Smooth muscle cell (in vitro differentiated cells): ENCODE results near the gene GRIP2. TPM values are rescaled to one million over a fixed set of nuclear protein-coding genes. Genes with fewer than 3 reads are reported as not detected.

Experiments
- DNase-seq: peaks from one replicate; lab custom pipeline; 2025; ENCODE audit not compliant: unreplicated experiment; lab: John Stamatoyannopoulos, UW
- H2AFZ ChIP-seq: fragments of 200-600 bp; sonication (generic); 2 replicates; pipeline ENCODE4 v1.6.0; 2016; ENCODE audit warnings: antibody characterized with exemption, low read depth, mild to moderate bottlenecking
- H3F3A ChIP-seq: fragments of 200-600 bp; sonication (generic); 2 replicates; pipeline ENCODE4 v1.6.0; 2017; ENCODE audit warnings: antibody characterized with exemption, low read depth
- H3K27ac ChIP-seq: fragments of 200-600 bp; sonication (generic); 2 replicates; pipeline ENCODE4 v1.5.1; 2016; ENCODE audit warnings: low read depth, mild to moderate bottlenecking
- H3K27me3 ChIP-seq: fragments of 200-600 bp; sonication (generic); 2 replicates; pipeline ENCODE4 v1.6.1; 2016; ENCODE audit warnings: low read depth, mild to moderate bottlenecking
- H3K36me3 ChIP-seq: fragments of 200-600 bp; sonication (generic); 2 replicates; pipeline ENCODE4 v1.5.1; 2016; ENCODE audit warnings: low read depth
- H3K4me1 ChIP-seq: fragments of 200-600 bp; sonication (generic); 2 replicates; pipeline ENCODE4 v1.5.1; 2016; ENCODE audit warnings: low read depth
- H3K4me2 ChIP-seq: fragments of 200-600 bp; sonication (generic); 2 replicates; pipeline ENCODE4 v1.6.0; 2016; ENCODE audit warnings: mild to moderate bottlenecking
- H3K4me3 ChIP-seq: fragments of 200-600 bp; sonication (generic); 2 replicates; pipeline ENCODE4 v1.5.1; 2016; ENCODE audit warnings: mild to moderate bottlenecking
- H3K79me2 ChIP-seq: fragments of 200-600 bp; sonication (generic); 2 replicates; pipeline ENCODE4 v1.6.0; 2016; ENCODE audit warnings: low read depth, mild to moderate bottlenecking
- H3K9ac ChIP-seq: fragments of 200-600 bp; sonication (generic); 2 replicates; pipeline ENCODE4 v1.6.0; 2016; ENCODE audit warnings: low read depth
- H3K9me3 ChIP-seq: fragments of 200-600 bp; sonication (generic); replicated peaks from 2 replicates; pipeline ENCODE4 v1.5.1; 2016; ENCODE audit warnings: low read depth
- H4K20me1 ChIP-seq: fragments of 200-600 bp; sonication (generic); 2 replicates; pipeline ENCODE4 v1.6.0; 2016; ENCODE audit warnings: low read depth
- CTCF ChIP-seq: fragments of 200-600 bp; sonication (generic); IDR thresholded peaks from 2 replicates; pipeline ENCODE4 v1.5.1; 2017; ENCODE audit warnings: borderline replicate concordance, mild to moderate bottlenecking, antibody characterized with exemption; ENCODE audit not compliant: insufficient read depth, poor library complexity, severe bottlenecking
- WGBS: methylation state at CpG from one replicate; pipeline ENCODE4 v1.1.7; 2016; ENCODE audit warnings: low lambda C conversion rate; 5-methylcytosine and 5-hydroxymethylcytosine counted together
- polyA plus RNA-seq: library from polyadenylated mRNA; unstranded; fragments of >200 nt; fragmentation: Nextera tagmentation; extraction: Ambion mirVana; gene quantifications from 2 replicates; pipeline ENCODE4 v1.2.1, GENCODE V29; 2016
- total RNA-seq: library from RNA; depleted of rRNA; stranded (reverse); fragments of >200 nt; gene quantifications from 2 replicates; pipeline ENCODE4 v1.2.3, GENCODE V29; 2014

GRIP2 gene
- total and polyA plus RNA-seq, 2 experiments from 2014 or later, result 2.0 to 6.5 TPM

GRCh38 chr3:14478956-14479550 is 61.1 kb downstream of the GRIP2 start:
- TF ChIP-seq CTCF, result no peak
- Histone ChIP-seq H3K27ac (no peak overlapping the region), H3K4me2 (no peak overlapping the region), H3K9me3 (no peaks in the 10 kb centered on the region), H3K4me3 (no peak overlapping the region), H3K4me1 (no peaks in the 10 kb centered on the region), H3F3A (no peaks in the 10 kb centered on the region), H3K27me3 (no peaks in the 10 kb centered on the region), H3K9ac (no peak overlapping the region), H3K79me2 (no peaks in the 10 kb centered on the region), H4K20me1 (no peaks in the 10 kb centered on the region), H3K36me3 (no peaks in the 10 kb centered on the region), H2AFZ (no peak overlapping the region)
- no peak for DNase-seq
- WGBS, result 98% methylated on average over 8 of the region's 8 CpGs

- DNase-seq, result no peak
- Histone ChIP-seq H3K9ac (no peak overlapping the region), H4K20me1 (no peaks in the 10 kb centered on the region), H3K4me3 (no peak overlapping the region), H3K79me2 (no peaks in the 10 kb centered on the region), H3K4me1 (peaks cover 3% of the 10 kb centered on the region), H3K4me2 (no peak overlapping the region), H3K27me3 (no peaks in the 10 kb centered on the region), H3K9me3 (no peaks in the 10 kb centered on the region), H2AFZ (no peak overlapping the region), H3F3A (no peaks in the 10 kb centered on the region), H3K27ac (no peak overlapping the region), H3K36me3 (no peaks in the 10 kb centered on the region)
- no peak for TF ChIP-seq CTCF
- WGBS, result 95% methylated on average over 11 of the region's 11 CpGs
These were observed 62.7 kb downstream of the GRIP2 start for GRCh38 chr3:14477311-14477935.

GRCh38 chr3:14476583-14477265 is 63.4 kb downstream of the GRIP2 start:
- H3F3A ChIP-seq, result peaks cover 5% of the 10 kb centered on the region
- no peak for TF ChIP-seq CTCF
- no peaks in the 10 kb centered on the region for H3K9me3 ChIP-seq
- H3K27me3 ChIP-seq, result no peaks in the 10 kb centered on the region
- no peak overlapping the region for H3K4me2 ChIP-seq
- H3K4me3 ChIP-seq, result no peak overlapping the region
- no peak for DNase-seq
- no peak overlapping the region for H2AFZ ChIP-seq
- no peaks in the 10 kb centered on the region for H3K36me3 ChIP-seq
- 95% methylated on average over 13 of the region's 13 CpGs for WGBS
- H4K20me1 ChIP-seq, result no peaks in the 10 kb centered on the region
- no peak overlapping the region for H3K9ac ChIP-seq
- no peaks in the 10 kb centered on the region for H3K79me2 ChIP-seq
- peaks cover 9% of the 10 kb centered on the region for H3K4me1 ChIP-seq
- H3K27ac ChIP-seq, result no peak overlapping the region
